Central memory CD4-positive, alpha-beta T cell (primary cell): ENCODE results near the gene EGLN1.
"Not testable (repeated sequence)": the region's sequence is repeated elsewhere in the genome, so short reads cannot be mapped to it uniquely, and the experiment has no call there.

Source experiments
- DNase-seq: peaks from one replicate; pipeline ENCODE4 v3.0.0; 2022

Gene EGLN1

DNA sequence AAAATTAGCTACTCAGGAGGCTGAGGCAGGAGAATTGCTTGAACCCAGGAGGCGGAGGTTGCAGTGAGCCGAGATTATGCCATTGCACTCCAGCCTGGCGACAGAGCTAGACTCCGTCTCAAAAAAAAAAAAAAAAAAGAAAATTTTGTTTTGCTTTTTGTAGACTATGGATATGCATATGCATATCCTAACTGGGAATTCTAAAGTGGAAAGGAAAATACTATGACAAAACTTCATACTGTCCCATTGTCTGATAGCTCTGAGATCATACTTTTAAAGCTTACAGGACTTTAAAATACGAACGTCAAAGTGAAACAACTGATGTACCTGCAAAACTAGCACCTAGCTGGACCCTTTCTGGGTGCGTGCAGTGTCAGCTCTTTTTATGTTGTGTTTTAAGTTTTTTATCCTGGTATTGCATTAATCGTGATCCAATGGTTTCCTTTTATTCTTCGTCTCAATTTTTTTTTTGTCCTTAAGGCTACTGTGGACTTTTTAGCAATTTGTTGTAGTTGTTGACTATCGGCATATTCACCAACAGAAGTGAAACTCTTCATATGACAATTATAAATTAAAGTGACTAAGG, 64.8 kb downstream of the EGLN1 start:
- no peak for DNase-seq

DNA sequence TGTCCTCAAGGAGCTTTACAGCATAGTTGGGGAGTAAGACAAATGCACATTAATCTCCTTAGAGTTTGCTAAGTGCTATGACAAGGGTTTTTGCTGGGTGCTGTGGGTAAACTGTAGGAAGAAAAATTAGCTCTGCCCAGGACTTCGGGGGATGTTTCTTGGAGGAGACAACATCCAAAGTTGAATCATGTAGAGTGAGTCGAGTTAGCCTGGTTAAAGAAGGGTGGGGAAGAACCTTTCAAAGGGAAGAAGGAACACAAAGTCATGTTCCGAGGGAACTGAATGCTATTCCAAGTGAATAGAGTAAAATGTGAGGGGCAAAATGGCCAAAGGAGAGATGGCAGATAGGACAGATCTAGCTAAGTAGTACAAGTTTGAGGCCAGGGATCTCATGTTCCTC, 66.9 kb downstream of the EGLN1 start:
- DNase-seq = no peak

- no peak for DNase-seq
Observed at GRCh38 chr1:231354330-231355020, 67.6 kb downstream of the EGLN1 start.

DNA sequence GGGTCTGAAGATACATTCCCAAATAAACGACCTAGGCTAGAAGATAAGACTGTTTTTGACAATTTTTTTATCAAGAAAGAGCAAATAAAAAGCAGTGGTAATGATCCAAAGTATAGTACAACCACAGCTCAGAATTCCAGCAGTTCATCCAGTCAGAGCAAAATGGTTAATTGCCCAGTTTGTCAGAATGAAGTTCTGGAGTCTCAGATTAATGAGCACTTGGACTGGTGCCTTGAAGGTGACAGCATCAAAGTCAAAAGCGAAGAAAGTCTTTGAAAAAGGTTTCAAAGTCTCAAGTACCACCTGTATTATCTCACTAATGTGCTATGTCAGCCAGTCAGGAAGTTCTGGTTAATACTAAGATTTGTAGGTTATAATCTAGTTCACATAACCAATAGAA, 69.0 kb downstream of the EGLN1 start:
- DNase-seq = no peak

DNA sequence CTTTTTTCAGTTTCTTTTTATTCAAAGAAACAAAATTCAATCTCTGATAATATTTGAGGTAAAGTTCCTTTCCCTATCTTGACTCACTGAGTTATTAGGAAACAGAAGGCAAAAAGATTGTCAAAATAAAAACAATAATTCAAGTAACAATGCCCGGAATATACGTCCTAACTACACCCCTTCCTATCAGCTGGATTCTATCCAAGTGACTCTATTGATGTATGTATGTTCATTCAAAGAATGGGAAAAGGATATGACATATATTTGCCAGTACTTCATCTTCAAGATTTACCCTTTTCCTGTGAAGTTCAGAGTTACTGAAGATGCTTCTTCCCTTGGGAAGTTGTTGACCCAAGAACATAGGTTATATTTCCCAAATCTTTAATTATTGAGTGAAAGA, 70.3 kb downstream of the EGLN1 start:
- DNase-seq = no peak

- not testable (repeated sequence) for DNase-seq
Observed at GRCh38 chr1:231348856-231349255, 73.2 kb downstream of the EGLN1 start.

DNA sequence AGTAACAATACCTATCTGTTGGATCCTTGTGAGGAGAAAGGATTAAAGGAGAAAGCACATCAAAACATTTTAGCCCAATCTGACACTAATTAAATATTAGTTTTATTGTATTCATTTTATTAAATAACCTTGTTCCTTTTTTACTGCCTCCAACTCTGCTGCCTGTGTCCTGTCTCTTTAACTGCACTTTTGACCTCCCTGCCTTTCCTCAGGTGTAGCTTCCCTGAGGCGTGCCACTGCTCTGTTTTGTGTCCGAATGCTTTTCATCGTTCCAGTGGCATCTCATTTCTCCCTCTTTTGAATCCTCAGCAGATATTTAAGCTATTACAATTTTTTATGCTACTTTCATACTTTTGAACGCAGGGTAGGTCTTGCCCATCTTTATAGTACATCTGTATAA, 73.6 kb downstream of the EGLN1 start:
- no peak for DNase-seq

GRCh38 chr1:231347961-231348360, 74.1 kb downstream of the EGLN1 start:
- no peak for DNase-seq

DNA sequence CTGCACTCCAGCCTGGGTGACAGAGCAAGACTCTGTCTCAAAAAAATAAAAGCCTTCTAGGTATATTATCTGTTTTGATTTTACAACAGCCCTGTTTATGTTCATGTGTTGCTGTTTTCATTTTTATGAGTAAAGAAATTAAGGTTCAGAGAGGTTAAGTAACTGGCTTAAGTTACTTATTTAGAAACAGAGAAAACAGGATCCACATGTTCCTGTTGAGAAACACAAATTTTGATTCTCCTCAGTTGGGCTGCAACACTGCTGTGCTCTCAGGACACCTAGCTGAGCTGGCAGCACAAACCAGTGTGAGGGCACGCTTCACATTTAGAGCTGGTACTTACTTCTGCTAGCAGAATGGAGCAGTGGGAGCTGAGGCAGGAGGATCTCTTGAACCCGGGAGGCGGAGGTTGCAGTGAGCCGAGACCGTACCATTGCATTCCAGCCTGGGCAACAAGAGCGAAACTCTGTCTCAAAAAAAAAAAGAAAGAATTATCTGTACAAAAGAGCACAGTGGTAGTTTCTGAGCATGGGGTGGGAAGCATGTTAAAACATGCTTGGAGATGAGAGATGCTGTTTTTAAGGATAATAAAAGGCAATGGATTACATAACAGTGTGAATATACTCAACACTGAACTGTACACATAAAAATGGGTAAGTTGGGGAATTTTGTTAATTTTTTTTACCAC, 81.6 kb downstream of the EGLN1 start:
- no peak for DNase-seq

GRCh38 chr1:231338270-231339128, 83.6 kb downstream of the EGLN1 start, which contains the start of gene SPRTN:
SPRTN (plus strand) TSS chr1:231338293; CDS start chr1:231338384, 91 bp downstream.
- no peak for DNase-seq

DNA sequence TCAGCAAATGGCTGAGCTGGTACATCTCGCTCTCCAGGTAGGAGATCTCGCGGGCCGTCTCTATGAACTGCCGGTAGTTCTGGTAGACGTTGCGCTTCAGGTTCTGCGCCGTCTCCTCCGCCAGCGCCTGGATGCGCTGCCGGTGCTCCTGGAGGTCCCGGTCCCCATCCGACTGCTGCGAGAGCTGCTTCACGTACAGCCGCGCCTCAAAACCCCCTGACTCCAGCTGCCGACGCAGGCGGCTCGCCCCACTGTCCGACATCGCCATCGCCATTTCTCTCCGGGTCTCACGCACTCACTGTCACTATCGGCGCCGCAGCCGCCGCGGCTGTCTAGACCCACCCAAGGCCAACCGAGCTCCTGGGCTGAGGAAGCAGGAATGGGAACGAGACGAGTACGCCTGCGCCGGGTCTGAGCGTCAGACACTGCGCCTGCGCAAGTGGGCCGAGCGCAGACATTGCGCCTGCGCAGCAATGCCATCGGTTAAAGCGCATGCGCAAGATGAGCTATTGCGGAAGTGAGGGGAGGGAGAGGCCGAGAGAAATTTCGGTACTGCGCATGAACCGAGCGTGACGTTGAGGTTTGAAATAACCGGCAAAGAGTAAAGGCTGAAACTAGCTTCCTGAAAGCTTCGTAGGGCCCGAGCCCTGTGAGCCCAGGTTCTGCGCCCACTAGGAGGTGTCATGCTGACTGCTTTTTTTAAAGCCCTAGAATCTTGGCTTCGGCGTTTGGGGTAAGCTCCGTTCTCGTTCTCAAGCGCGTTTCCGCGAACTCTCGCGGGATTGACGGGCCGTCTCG, 84.4 kb downstream of the EGLN1 start, which contains the start of gene EXOC8:
TSS of gene EXOC8 (minus strand) at position 381 of the 798 bp plus-strand sequence. CDS start at position 274, 107 bp downstream.
- DNase-seq = peak; percentile 99

GRCh38 chr1:231337043-231337471, 85.0 kb downstream of the EGLN1 start:
- DNase-seq = no peak

- no peak for DNase-seq
Observed at GRCh38 chr1:231335663-231336602, 86.2 kb downstream of the EGLN1 start.

- no peak for DNase-seq
Observed at GRCh38 chr1:231334952-231335351, 87.1 kb downstream of the EGLN1 start.

- DNase-seq = no peak
Observed at GRCh38 chr1:231334079-231334666, 87.9 kb downstream of the EGLN1 start.

- no peak for DNase-seq
Observed at GRCh38 chr1:231332761-231333160, 89.3 kb downstream of the EGLN1 start.

- no peak for DNase-seq
Observed at GRCh38 chr1:231329483-231329882, 92.6 kb downstream of the EGLN1 start.

GRCh38 chr1:231327617-231328016, 94.5 kb downstream of the EGLN1 start:
- no peak for DNase-seq

GRCh38 chr1:231326248-231326647, 95.8 kb downstream of the EGLN1 start:
- DNase-seq = no peak

GRCh38 chr1:231324660-231325059, 97.4 kb downstream of the EGLN1 start:
- DNase-seq = no peak
